Fibroblast of mammary gland (primary cell): ENCODE data around the gene ARHGAP11B.
"Not testable (repeated sequence)": the region's sequence is repeated elsewhere in the genome, so short reads cannot be mapped to it uniquely, and the experiment has no call there.

Source experiments
- DNase-seq: peaks from one replicate; pipeline ENCODE4 v3.0.0-alpha.2; 2010; ENCODE audit warnings: low read depth
- H3K4me3 ChIP-seq: 2 replicates; pipeline ENCODE4 v1.5.1; 2011; ENCODE audit warnings: low read depth, mild to moderate bottlenecking, low read length, moderate library complexity; ENCODE audit not compliant: control insufficient read depth
- TF ChIP-seq, protein P1 (sequence below): conservative IDR thresholded peaks from 2 replicates; pipeline ENCODE4 v1.5.1; 2011; ENCODE audit warnings: low read depth, low read length, inconsistent platforms; ENCODE audit not compliant: control insufficient read depth, insufficient read depth

ARHGAP11B gene

DNA sequence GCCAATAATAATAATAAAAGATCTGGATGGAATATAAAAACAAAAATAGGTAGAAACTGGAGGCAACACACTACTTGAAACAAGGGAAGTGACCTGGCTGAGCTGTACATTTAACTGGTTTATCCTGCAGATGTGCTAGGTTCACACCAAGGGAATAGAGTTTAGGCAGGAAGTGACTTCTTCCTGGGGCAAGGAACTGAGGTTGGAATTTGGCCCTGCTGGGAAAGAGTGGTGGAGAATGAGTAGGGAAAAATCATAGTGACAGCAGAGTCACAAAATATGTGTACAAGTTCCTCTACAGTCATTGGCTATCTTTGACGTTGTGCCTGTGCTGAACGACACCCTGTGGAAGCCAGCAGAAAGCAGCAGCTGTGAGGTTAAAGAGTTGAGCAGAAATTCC lies 44.1 kb downstream of the ARHGAP11B start:
- TF ChIP-seq, protein P1, sequence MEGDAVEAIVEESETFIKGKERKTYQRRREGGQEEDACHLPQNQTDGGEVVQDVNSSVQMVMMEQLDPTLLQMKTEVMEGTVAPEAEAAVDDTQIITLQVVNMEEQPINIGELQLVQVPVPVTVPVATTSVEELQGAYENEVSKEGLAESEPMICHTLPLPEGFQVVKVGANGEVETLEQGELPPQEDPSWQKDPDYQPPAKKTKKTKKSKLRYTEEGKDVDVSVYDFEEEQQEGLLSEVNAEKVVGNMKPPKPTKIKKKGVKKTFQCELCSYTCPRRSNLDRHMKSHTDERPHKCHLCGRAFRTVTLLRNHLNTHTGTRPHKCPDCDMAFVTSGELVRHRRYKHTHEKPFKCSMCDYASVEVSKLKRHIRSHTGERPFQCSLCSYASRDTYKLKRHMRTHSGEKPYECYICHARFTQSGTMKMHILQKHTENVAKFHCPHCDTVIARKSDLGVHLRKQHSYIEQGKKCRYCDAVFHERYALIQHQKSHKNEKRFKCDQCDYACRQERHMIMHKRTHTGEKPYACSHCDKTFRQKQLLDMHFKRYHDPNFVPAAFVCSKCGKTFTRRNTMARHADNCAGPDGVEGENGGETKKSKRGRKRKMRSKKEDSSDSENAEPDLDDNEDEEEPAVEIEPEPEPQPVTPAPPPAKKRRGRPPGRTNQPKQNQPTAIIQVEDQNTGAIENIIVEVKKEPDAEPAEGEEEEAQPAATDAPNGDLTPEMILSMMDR: no peak
- no peak overlapping the region for H3K4me3 ChIP-seq
- no peak for DNase-seq

DNA sequence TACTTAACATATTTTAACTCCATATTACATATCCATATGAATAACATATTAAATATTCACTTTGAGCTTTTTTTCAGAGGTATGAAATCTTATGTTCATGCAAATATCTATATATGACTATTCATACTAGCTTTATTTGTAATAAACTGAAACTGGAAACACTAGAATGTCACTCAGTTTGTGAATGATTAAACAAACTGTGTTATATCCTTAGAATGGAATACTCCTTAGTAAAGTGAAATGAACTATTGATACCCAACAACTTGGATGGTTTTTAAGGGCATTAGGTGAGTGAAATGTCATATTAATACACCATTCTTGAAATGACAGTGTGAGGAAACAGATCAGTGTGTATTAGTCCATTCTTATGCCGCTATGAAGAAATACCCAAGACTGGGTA lies 45.4 kb downstream of the ARHGAP11B start:
- no peak for DNase-seq
- TF ChIP-seq, protein P1: no peak
- no peak overlapping the region for H3K4me3 ChIP-seq

DNA sequence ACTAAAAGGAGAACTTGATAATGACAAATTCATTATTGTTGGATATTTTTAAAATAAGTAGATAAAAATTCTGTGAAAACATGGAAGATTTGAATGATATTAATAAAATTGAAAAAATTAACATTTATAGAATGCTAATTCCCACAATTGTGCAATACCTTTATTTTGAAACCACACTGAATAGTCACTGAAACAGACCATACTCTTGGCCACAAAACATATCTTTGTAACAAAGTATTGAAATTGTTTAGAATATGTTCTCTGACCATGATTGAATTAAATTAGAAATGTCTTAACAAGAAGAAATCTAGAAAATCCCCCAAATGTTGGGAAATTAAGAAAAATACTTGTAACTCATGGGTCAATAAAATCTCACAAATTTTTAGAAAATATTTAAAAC lies 49.2 kb downstream of the ARHGAP11B start:
- TF ChIP-seq, protein P1: no peak
- H3K4me3 ChIP-seq: no peak overlapping the region
- peak; percentile 31 for DNase-seq

DNA sequence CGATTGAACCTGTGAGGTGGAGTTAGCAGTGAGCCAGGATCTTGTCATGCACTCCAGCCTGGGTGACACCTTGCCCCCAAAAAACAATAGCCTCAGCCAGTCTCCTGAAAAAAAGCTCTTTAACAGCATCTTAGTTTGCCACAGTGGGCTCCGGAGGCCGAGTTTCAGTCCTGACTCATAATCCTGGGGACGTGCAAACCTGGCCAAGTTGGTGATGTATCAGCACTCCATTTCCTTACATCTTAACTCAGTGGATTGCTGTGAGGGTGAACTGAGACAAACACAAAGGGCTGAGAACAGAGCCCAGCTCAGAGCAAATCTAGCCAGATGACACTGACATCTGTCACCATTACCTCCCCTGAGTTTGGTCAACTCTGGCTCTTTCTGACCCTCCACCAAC lies 50.0 kb downstream of the ARHGAP11B start:
- H3K4me3 ChIP-seq: not testable (repeated sequence)
- DNase-seq: peak; percentile 32

DNA sequence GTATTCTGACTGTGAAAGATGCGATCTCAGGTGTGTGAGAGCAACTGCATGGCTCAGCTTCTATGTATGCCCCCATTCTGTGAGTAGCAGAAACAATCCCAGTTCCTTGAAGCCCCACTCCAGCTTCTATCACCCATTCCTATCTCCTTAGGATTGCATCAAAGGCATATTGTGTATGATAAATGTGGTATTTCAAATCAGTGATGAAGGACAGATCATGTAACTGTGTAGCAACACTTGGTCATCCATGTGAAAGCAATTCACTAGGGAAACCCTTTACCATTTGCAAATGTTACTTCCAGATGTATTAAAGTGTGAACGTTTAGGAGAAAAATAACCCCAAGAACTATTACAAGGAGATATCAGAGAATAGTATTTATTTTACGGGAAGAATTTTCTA lies 55.1 kb downstream of the ARHGAP11B start:
- H3K4me3 ChIP-seq, DNase-seq: not testable (repeated sequence)

DNA sequence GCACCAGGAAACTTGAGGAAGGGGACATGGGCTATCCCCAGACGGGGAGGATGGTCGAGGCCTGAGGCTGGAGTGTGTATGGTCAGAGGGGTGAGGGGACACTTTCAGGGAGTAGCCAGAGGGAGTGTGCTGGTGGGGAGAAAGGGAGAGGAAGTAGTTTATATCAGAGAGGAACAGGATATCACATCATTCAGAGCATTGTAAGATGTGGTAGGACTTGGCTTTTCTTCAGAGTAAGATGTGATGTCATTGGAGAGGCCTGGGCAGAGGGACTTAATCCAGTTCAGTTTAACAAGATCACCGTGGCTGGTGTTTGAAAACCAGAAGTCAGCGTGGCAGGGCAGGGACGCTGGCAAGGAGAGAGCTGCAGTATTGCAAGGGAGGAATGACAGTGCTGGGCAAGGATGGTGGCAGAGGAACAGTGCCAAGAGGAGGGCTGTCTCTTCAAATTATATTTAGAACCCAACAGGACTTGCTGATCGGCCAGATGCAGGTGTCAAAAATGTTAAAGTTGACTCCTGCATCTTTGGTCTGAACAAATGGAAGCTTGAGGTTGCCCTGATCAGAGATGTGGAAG lies 59.9 kb downstream of the ARHGAP11B start:
- not testable (repeated sequence) for DNase-seq, H3K4me3 ChIP-seq

DNA sequence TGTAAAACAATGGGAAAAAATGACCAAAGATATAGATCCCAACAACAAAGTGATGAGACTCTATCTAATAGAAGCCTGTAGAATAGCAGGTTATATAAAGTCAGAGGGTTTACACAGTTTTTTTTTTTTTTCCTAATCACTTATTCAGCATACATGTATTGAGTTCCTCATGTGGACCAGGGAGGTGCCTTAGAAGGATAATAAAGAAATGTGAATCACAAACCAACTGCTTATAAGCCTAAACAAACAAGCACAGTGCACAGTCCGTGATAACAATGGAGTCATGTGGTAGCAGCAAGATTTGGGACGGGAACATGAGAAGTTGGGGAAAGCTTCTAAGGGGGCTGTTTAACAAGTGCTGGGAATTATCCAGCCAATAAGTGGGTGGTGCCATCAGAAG lies 60.7 kb downstream of the ARHGAP11B start:
- not testable (repeated sequence) for DNase-seq, H3K4me3 ChIP-seq
